GM21576 (cell line): ENCODE data around the gene OR10K1.

ENCODE experiments used
- ATAC-seq: cut with Tn5 transposase; IDR thresholded peaks from one replicate; pipeline ENCODE4 v1.9.1; 2021; ENCODE audit warnings: mild to moderate bottlenecking, moderate library complexity; ENCODE audit not compliant: unreplicated experiment

OR10K1 gene

GRCh38 chr1:158516966-158517365 is 55.3 kb downstream of the OR10K1 start:
- no peak for ATAC-seq
